GM18909 (cell line): Measurements from ENCODE around the gene MIGA2.
"Not testable (repeated sequence)": the region's sequence is repeated elsewhere in the genome, so short reads cannot be mapped to it uniquely, and the experiment has no call there.

Experiments
- ATAC-seq: cut with Tn5 transposase; IDR thresholded peaks from one replicate; pipeline ENCODE4 v1.9.1; 2021; ENCODE audit warnings: mild to moderate bottlenecking; ENCODE audit not compliant: unreplicated experiment, poor library complexity

The MIGA2 gene

DNA sequence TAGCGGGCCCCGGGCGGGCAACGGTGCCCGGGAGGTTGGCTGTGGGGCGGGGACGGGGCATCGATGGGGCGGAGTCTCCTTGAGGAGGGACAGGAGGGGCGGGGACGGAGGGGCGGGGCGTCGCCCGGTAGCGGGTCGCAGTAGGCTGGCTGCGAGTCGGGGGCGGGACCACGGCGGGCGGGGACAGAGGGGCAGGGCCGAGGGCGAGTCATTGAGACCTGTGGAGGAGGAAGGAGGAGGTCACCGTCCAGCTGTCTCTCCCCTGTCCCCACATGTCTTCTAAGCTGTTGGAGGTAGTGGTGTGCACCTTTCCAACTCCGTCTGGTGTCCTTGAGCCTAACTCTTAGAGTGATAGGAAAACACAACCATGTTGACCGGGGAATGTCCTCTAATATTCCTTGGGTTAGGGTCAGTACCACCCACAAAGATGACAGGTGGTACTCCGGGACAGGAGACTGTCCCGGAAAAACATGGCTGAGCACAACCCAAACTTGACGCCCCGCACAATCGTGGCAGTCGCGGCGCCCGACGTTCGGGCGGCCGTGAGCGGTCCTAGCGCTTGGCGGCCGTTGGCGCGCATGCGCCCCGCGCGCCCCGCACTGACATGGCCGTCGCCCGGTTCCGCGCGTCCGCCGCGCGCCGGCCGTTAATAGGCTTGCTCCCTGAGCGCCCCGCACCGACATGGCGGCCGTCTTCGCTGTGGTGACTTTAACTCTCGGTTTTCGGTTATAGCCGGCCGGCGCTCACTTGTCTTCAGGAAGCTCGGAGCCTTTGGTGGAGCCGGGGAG lies 74.5 kb downstream of the MIGA2 start, which contains the start of the genes CRAT and PTPA:
TSS of gene CRAT (minus strand) at position 54 of the 788 bp plus-strand sequence. CDS start 284 bp downstream, outside the sequence.
TSS of gene PTPA (plus strand) at position 676 of the 788 bp plus-strand sequence. CDS start 186 bp downstream, outside the sequence.
- peak; percentile 81 for ATAC-seq

DNA sequence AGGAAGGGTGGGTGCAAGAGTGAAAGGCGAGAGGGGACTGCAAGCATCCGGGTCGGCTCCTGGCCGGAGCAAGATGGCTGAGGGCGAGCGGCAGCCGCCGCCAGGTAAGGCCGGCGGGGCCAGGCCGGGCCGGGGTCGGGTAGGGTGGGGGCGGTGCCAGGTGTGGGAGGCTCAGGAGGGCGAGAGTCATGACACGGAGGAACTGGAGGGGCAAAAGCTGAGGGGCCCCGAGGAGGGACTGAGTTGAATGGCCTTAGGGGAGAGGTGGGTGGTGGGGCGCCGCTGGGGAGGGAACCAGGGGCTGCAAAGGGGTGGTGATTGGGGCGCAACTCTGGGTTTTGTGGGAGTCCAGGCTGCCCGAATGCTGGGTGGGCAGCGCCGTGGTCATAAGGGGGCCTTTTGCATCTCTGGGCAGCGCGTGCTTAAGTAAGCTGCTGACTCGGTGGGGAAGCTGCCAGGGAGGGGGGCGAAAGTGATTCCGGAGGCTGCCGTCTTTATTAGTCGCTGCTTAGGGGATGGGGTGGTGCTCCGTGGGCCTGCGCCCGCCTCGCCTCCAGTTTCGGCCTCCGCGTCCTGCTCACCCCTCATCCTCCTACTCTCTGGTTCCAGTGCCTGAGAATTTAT lies 75.2 kb downstream of the MIGA2 start:
- no peak for ATAC-seq

DNA sequence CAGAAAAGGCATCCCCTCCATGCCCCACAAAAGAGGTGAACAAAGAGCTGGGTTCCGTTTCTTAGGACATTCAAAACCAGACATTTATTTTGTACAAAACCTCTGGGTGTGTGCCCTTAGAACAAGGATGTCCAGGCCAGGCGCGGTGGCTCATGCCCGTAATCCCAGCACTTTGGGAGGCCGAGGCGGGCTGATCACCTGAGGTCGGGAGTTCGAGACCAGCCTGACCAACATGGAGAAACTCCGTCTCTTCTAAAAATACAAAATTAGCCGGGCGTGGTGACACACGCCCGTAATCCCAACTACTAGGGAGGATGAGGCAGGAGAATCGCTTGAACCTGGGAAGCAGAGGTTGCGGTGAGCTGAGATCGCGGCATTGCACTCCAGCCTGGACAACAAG lies 76.1 kb downstream of the MIGA2 start:
- ATAC-seq, result not testable (repeated sequence)

DNA sequence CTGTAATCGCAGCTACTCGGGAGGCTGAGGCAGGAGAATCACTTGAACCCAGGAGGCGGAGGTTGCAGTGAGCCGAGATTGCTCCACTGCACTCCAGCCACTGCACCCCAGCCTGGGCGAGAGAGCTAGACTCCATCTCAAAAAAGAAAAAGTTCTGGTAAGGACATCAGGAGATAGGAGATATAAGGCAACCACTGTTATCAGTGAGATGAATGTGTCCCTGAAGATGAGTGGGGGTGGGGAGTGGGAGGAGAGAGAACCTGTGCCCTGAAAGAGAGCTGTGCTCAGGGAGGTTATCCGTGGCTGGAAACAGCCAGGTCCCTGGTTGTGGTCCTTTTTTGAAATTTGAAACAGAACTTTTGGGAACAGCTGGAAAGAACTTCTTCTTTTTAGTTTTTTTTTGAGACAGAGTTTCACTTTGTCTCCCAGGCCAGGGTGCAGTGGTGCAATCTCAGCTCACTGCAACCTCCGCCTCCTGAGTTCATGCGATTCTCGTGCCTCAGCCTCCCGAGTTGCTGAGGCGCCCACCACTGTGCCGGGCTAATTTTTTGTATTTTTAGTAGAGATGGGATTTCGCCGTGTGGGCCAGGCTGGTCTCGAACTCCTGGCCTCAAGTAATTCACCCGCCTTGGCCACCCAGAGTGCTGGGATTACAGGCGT lies 77.3 kb downstream of the MIGA2 start:
- ATAC-seq, result no peak

DNA sequence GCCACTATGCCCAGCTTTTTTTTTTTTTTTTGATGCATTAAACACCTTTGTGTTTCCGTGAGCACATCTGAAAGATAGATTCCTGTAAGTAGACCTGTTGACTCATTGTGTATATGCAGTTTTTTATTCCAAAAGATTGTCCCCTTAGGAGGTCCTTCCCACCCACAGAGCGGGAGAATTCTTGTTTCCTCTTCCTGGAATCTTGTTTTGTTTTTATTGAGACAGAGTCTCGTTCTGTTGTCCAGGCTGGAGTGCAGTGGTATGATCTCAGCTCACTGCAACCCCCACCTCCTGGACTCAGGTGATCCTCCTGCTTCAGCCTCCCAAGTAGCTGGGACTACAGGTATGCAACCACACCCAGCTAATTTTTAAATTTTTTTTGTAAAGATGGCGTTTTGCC lies 82.4 kb downstream of the MIGA2 start:
- ATAC-seq, result no peak

DNA sequence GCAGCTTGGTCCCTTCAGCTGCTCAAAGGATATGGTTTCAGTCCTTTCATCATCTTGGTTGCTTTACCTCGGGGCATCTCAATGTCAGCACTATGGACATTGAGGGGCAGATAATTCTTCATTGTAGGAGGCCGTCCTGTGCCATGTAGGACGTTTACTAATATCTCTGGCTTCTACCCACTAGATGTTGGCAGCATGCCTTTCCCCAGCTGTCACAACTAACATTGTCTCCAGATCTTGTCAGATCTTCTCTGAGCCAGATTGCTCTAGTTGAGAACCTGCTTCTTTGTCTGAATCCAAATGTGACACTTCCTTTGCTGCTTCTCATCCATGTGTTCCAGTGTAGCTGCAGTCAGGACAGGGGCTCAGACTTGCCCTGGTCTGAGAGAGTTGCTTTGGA lies 85.1 kb downstream of the MIGA2 start:
- no peak for ATAC-seq
